GM06990 (cell line): Measurements from ENCODE around the gene C19orf85.
"Not testable (repeated sequence)": the region's sequence is repeated elsewhere in the genome, so short reads cannot be mapped to it uniquely, and the experiment has no call there.

ENCODE experiments used
- DNase-seq: peaks from one replicate; pipeline ENCODE4 v3.0.0-alpha.2; 2011; ENCODE audit not compliant: insufficient read length; ENCODE audit errors: extremely low read depth
- H3K27me3 ChIP-seq: replicated peaks from 2 replicates; pipeline ENCODE4 v1.6.0; 2011; ENCODE audit warnings: low read length; ENCODE audit not compliant: control insufficient read depth, insufficient read depth
- H3K36me3 ChIP-seq: 2 replicates; pipeline ENCODE4 v1.5.1; 2011; ENCODE audit warnings: low read length; ENCODE audit not compliant: control insufficient read depth, insufficient read depth
- H3K4me3 ChIP-seq: replicated peaks from 2 replicates; pipeline ENCODE4 v1.5.1; 2011; ENCODE audit warnings: low read depth, mild to moderate bottlenecking, control low read depth, low read length
- CTCF ChIP-seq: IDR thresholded peaks from 2 replicates; pipeline ENCODE4 v1.5.1; 2011; ENCODE audit warnings: low read length, control low read depth, mild to moderate bottlenecking, inconsistent platforms; ENCODE audit not compliant: insufficient read depth, poor library complexity, severe bottlenecking

C19orf85 gene

GRCh38 chr19:55453511-55454260 is 10.9 kb downstream of the C19orf85 start:
- H3K4me3 ChIP-seq, result no peak overlapping the region
- no peak for DNase-seq

GRCh38 chr19:55452749-55453346 is 11.7 kb downstream of the C19orf85 start:
- DNase-seq, result peak; percentile 58
- no peak overlapping the region for H3K4me3 ChIP-seq
- no peak for TF ChIP-seq CTCF
- H3K36me3 ChIP-seq, result peaks cover 5% of the 10 kb centered on the region
- H3K27me3 ChIP-seq, result no peaks in the 10 kb centered on the region; the same call in 1 of the 2 replicates

More at GRCh38 chr19:55453511-55454260, 10.9 kb downstream of the C19orf85 start:
- Histone ChIP-seq H3K27me3 (no peaks in the 10 kb centered on the region; the same call in 1 of the 2 replicates), H3K36me3 (peaks cover 5% of the 10 kb centered on the region)
- TF ChIP-seq CTCF, result no peak

- peaks cover 5% of the 10 kb centered on the region for H3K36me3 ChIP-seq
- no peaks in the 10 kb centered on the region; the same call in 1 of the 2 replicates for H3K27me3 ChIP-seq
- H3K4me3 ChIP-seq, result no peak overlapping the region
- TF ChIP-seq CTCF, result no peak
- no peak for DNase-seq
These were observed 12.4 kb downstream of the C19orf85 start for GRCh38 chr19:55451965-55452748.

- no peak for TF ChIP-seq CTCF
- Histone ChIP-seq H3K36me3 (peaks cover 5% of the 10 kb centered on the region), H3K27me3 (no peaks in the 10 kb centered on the region; the same call in 1 of the 2 replicates), H3K4me3 (no peak overlapping the region; the same call in 1 of the 2 replicates)
- no peak for DNase-seq
These were observed 13.2 kb downstream of the C19orf85 start for GRCh38 chr19:55451163-55451964.

- no peak for DNase-seq
- peaks cover 1% of the 10 kb centered on the region for H3K36me3 ChIP-seq
- TF ChIP-seq CTCF, result no peak
- no peaks in the 10 kb centered on the region; the same call in 1 of the 2 replicates for H3K27me3 ChIP-seq
- no peak overlapping the region for H3K4me3 ChIP-seq
These were observed 15.1 kb downstream of the C19orf85 start for GRCh38 chr19:55449469-55449868.

- not testable (repeated sequence) for H3K27me3 ChIP-seq, DNase-seq, H3K36me3 ChIP-seq, H3K4me3 ChIP-seq
These were observed 16.4 kb downstream of the C19orf85 start for GRCh38 chr19:55448175-55448490.
